ENCODE measurements around the gene PARM1.

PARM1 gene

DNA sequence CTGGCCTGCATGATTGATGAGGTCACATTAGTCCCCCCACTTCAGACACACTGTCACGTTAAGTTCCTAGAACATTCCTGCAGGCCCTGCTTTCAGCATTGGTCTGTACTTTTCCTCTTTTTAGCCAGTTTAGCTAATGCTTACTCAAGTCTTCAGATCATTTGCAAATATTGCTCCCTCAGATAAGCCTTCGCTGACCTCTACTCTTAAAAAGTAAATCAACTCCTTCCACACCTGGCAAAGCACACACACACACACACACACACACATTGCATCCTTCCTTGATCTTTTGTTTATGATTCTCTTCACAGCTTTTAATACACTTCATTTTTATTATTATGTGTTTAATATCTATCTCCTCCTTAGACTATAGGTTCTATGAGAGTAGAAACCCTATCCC lies 31.4 kb downstream of the PARM1 start:
- Histone ChIP-seq H3K4me3 (ENCODE audit: low read length) (no peak overlapping the region), H3K4me1 (ENCODE audit: control insufficient read depth, insufficient read depth, low read length) (peaks cover 3% of the 10 kb centered on the region), H3K9me3 (ENCODE audit: control insufficient read depth, low read length) (peaks cover 7% of the 10 kb centered on the region), H3K36me3 (ENCODE audit: control insufficient read depth, insufficient read depth, low read length, severe bottlenecking) (peaks cover 4% of the 10 kb centered on the region), H3K9ac (ENCODE audit: low read length) (no peak overlapping the region), H3K27me3 (replicated peaks; ENCODE audit: control insufficient read depth, insufficient read depth, low read length) (no peaks in the 10 kb centered on the region)
- DNase-seq (ENCODE audit: low read depth) = no peak

- Histone ChIP-seq H3K9me3 (ENCODE audit: control insufficient read depth, low read length) (no peaks in the 10 kb centered on the region), H3K4me1 (ENCODE audit: control insufficient read depth, insufficient read depth, low read length) (peaks cover 3% of the 10 kb centered on the region), H3K36me3 (ENCODE audit: control insufficient read depth, insufficient read depth, low read length, severe bottlenecking) (no peaks in the 10 kb centered on the region), H3K27me3 (replicated peaks; ENCODE audit: control insufficient read depth, insufficient read depth, low read length) (no peaks in the 10 kb centered on the region), H3K9ac (ENCODE audit: low read length) (no peak overlapping the region), H3K4me3 (ENCODE audit: low read length) (no peak overlapping the region)
- no peak for DNase-seq (ENCODE audit: low read depth)
These were observed 34.4 kb downstream of the PARM1 start for GRCh38 chr4:74967324-74967723.

- no peaks in the 10 kb centered on the region for H3K27me3 ChIP-seq (replicated peaks; ENCODE audit: control insufficient read depth, insufficient read depth, low read length)
- peaks cover 3% of the 10 kb centered on the region for H3K4me1 ChIP-seq (ENCODE audit: control insufficient read depth, insufficient read depth, low read length)
- no peaks in the 10 kb centered on the region for H3K36me3 ChIP-seq (ENCODE audit: control insufficient read depth, insufficient read depth, low read length, severe bottlenecking)
- H3K9me3 ChIP-seq (ENCODE audit: control insufficient read depth, low read length) = no peaks in the 10 kb centered on the region
- no peak for DNase-seq (ENCODE audit: low read depth)
- no peak overlapping the region for H3K4me3 ChIP-seq (ENCODE audit: low read length)
- H3K9ac ChIP-seq (ENCODE audit: low read length) = no peak overlapping the region
These were observed 35.7 kb downstream of the PARM1 start for GRCh38 chr4:74968456-74969164.

DNA sequence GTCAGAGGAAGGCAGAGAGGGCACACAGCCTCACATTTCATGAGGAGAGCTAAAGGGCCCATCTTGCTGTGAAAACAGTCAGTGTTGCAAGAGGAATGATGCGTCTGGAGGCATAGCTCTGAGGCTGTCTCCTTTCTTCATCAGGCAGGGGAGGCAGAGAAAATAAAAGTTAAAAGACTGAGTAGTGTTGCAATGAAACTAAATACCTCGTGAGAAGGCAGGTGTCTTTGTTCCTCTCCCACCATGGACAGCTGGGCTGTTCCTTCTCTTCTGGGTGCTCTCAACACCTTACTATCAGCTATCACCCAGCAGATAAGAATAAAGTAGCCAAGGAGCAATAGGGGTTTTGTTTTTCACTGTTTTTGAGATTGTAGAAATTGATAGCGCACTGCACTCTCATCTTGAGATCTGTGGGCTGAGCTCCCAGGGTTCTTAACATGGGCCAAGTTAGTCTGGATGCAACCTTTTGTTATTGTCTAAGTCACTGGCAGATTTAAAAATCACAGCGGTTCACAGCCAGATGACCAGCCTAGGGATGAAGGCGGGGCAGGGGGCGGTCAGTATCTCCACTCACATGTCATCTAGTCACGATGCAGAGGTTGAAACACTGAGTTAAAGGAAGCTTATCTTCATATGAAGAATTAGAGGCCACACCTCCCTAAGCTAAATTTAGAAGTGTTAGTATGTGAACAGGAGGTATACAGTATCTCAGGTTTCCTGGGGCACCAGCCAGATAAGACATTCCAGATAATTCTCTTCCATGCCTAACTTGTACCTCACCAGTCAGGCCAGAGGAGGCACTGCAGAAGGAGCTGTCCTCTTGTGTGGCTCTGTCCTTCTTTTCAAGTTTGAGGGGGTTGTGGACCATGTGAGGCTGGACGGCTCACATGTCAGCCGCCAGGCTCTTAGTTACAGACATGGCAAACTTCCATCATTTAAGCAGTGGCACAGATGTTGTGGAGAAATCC lies 36.9 kb downstream of the PARM1 start:
- Histone ChIP-seq H3K36me3 (ENCODE audit: control insufficient read depth, insufficient read depth, low read length, severe bottlenecking) (no peaks in the 10 kb centered on the region), H3K27me3 (replicated peaks; ENCODE audit: control insufficient read depth, insufficient read depth, low read length) (no peaks in the 10 kb centered on the region), H3K9me3 (ENCODE audit: control insufficient read depth, low read length) (no peaks in the 10 kb centered on the region), H3K4me3 (ENCODE audit: low read length) (no peak overlapping the region), H3K9ac (ENCODE audit: low read length) (no peak overlapping the region), H3K4me1 (ENCODE audit: control insufficient read depth, insufficient read depth, low read length) (peaks cover 3% of the 10 kb centered on the region)
- no peak for DNase-seq (ENCODE audit: low read depth)

GRCh38 chr4:74970577-74970976 lies 37.7 kb downstream of the PARM1 start:
- H3K27me3 ChIP-seq (replicated peaks; ENCODE audit: control insufficient read depth, insufficient read depth, low read length) = no peaks in the 10 kb centered on the region
- DNase-seq (ENCODE audit: low read depth) = no peak
- no peaks in the 10 kb centered on the region for H3K9me3 ChIP-seq (ENCODE audit: control insufficient read depth, low read length)
- H3K4me3 ChIP-seq (ENCODE audit: low read length) = no peak overlapping the region
- H3K9ac ChIP-seq (ENCODE audit: low read length) = no peak overlapping the region
- H3K4me1 ChIP-seq (ENCODE audit: control insufficient read depth, insufficient read depth, low read length) = peaks cover 3% of the 10 kb centered on the region
- H3K36me3 ChIP-seq (ENCODE audit: control insufficient read depth, insufficient read depth, low read length, severe bottlenecking) = no peaks in the 10 kb centered on the region

DNA sequence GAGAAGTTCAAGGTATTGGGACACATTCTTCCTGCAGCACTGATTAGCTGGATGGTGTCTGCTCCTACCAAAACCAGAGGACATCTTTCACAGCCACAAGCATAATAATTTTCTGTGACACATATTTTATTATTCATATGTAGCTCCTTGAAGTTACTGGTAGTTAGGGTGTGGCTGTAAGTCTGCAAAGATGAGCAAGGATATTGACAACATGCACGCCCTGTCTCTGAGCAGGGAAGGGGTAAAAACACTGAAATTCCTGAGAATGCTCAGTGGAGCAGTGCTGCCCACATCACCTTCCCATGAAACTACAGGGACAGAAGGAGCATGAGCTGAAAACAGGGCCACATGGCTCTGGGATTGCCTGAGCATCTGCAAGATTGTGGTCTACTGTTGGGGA lies 38.9 kb downstream of the PARM1 start:
- Histone ChIP-seq H3K4me3 (ENCODE audit: low read length) (no peak overlapping the region), H3K9ac (ENCODE audit: low read length) (no peak overlapping the region), H3K27me3 (replicated peaks; ENCODE audit: control insufficient read depth, insufficient read depth, low read length) (no peaks in the 10 kb centered on the region), H3K4me1 (ENCODE audit: control insufficient read depth, insufficient read depth, low read length) (peaks cover 3% of the 10 kb centered on the region), H3K36me3 (ENCODE audit: control insufficient read depth, insufficient read depth, low read length, severe bottlenecking) (peaks cover under 1% of the 10 kb centered on the region), H3K9me3 (ENCODE audit: control insufficient read depth, low read length) (no peaks in the 10 kb centered on the region)
- DNase-seq (ENCODE audit: low read depth) = no peak

DNA sequence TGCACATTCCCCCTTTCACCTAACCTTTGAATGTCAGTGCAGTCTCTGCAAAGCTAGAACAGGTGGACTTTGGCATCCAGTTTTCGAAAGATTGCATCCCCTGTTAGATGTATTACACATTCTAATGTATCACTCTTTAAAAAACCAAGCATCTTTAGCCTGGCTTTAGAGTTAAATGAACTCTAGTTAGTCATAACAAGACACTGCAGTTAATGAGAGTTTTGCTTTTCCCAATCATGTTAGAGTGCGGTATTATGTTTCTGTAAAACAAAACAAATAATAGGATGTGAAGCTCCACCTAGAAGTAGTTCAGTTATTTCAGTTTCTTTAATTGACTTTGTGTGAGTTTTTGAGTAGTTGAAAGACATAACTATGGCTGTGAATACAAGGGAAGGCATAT lies 42.2 kb downstream of the PARM1 start:
- Histone ChIP-seq H3K27me3 (replicated peaks; ENCODE audit: control insufficient read depth, insufficient read depth, low read length) (no peaks in the 10 kb centered on the region), H3K9ac (ENCODE audit: low read length) (no peak overlapping the region)

GRCh38 chr4:74975848-74976824 lies 43.2 kb downstream of the PARM1 start:
- H3K9me3 ChIP-seq (ENCODE audit: control insufficient read depth, low read length) = peaks cover 12% of the 10 kb centered on the region
- no peaks in the 10 kb centered on the region for H3K27me3 ChIP-seq (replicated peaks; ENCODE audit: control insufficient read depth, insufficient read depth, low read length)
- H3K4me1 ChIP-seq (ENCODE audit: control insufficient read depth, insufficient read depth, low read length) = no peaks in the 10 kb centered on the region
- no peak overlapping the region for H3K9ac ChIP-seq (ENCODE audit: low read length)
- no peak overlapping the region for H3K4me3 ChIP-seq (ENCODE audit: low read length)
- DNase-seq (ENCODE audit: low read depth) = no peak
- peaks cover 4% of the 10 kb centered on the region for H3K36me3 ChIP-seq (ENCODE audit: control insufficient read depth, insufficient read depth, low read length, severe bottlenecking)

More for the DNA sequence above, 42.2 kb downstream of the PARM1 start:
- H3K4me3 ChIP-seq (ENCODE audit: low read length) = no peak overlapping the region
- no peak for DNase-seq (ENCODE audit: low read depth)
- H3K36me3 ChIP-seq (ENCODE audit: control insufficient read depth, insufficient read depth, low read length, severe bottlenecking) = peaks cover 4% of the 10 kb centered on the region
- H3K9me3 ChIP-seq (ENCODE audit: control insufficient read depth, low read length) = peaks cover 12% of the 10 kb centered on the region
- no peaks in the 10 kb centered on the region for H3K4me1 ChIP-seq (ENCODE audit: control insufficient read depth, insufficient read depth, low read length)

DNA sequence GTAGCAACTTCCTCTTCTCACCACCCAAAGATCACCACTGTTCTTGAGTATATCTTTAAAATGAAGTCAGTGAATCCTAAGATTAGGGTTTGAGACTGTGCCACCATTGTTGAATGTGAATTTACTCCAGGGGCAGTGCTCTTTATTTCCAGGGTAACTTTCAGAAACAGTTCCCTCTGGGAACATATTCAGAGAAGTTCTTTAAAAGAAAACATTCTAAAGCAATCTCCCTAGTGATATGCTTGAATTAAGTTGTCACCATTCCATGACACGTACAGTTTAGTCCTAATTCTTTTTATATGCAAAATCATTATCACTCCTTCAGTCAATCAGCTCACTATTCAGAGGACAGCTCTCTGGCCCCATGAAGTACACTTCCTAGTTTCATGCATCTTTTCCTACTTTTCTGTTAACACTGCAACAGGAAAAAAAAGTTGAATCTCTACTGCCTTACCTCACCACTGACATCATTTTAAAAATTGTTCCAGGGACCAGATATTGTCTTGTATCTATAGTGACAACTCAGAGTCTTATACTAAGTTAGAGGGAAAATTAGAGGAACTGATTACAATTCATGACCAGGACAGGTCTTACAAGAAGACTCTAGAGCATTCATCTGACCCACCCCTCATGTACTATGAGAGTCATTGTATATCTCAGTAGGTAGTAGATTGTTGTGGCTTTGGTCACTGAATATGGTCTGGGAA lies 49.8 kb downstream of the PARM1 start:
- peaks cover 10% of the 10 kb centered on the region for H3K9me3 ChIP-seq (ENCODE audit: control insufficient read depth, low read length)
- no peaks in the 10 kb centered on the region for H3K4me1 ChIP-seq (ENCODE audit: control insufficient read depth, insufficient read depth, low read length)
- no peak overlapping the region for H3K9ac ChIP-seq (ENCODE audit: low read length)
- H3K4me3 ChIP-seq (ENCODE audit: low read length) = no peak overlapping the region
- DNase-seq (ENCODE audit: low read depth) = no peak
- H3K36me3 ChIP-seq (ENCODE audit: control insufficient read depth, insufficient read depth, low read length, severe bottlenecking) = no peaks in the 10 kb centered on the region
- no peaks in the 10 kb centered on the region for H3K27me3 ChIP-seq (replicated peaks; ENCODE audit: control insufficient read depth, insufficient read depth, low read length)

DNA sequence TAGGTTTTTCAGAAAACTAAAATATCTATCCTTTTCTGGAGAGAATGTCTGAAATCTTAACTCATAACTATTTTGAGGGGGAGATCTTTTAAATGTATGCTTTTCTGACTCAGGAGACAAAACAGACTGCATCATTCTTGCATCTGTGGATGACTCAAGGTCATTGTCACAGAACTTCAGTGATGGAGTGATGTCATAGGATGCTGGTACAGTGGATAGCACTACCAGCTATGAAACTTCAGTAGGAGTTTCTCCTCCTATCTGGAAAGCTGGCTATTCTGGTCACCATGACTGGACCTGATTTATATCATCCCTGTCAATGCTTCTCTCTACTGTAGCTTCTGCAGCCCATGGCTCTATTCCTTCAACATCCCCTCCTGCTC lies 50.3 kb downstream of the PARM1 start:
- Histone ChIP-seq H3K4me1 (ENCODE audit: control insufficient read depth, insufficient read depth, low read length) (no peaks in the 10 kb centered on the region), H3K27me3 (replicated peaks; ENCODE audit: control insufficient read depth, insufficient read depth, low read length) (no peaks in the 10 kb centered on the region), H3K36me3 (ENCODE audit: control insufficient read depth, insufficient read depth, low read length, severe bottlenecking) (no peaks in the 10 kb centered on the region), H3K9ac (ENCODE audit: low read length) (no peak overlapping the region), H3K4me3 (ENCODE audit: low read length) (no peak overlapping the region), H3K9me3 (ENCODE audit: control insufficient read depth, low read length) (peaks cover 5% of the 10 kb centered on the region)
- DNase-seq (ENCODE audit: low read depth) = no peak

Measured in adipocyte (in vitro differentiated cells).